Stimulated activated CD8-positive, alpha-beta memory T cell treated with anti-CD3 and anti-CD28 coated beads, Interleukin-7, amount 100 ng/mL, for 1 hour (primary cell): ENCODE measurements around the gene UMAD1.

ENCODE experiments used
- DNase-seq, 2 donors: peaks; one replicate each; pipeline ENCODE4 v3.0.0-alpha.2; 2020; ENCODE audit warnings: low read depth in 2 of 2

The UMAD1 gene

GRCh38 chr7:7921830-7922229, 281.3 kb downstream of the UMAD1 start:
- no peak for DNase-seq

- DNase-seq, result no peak
Observed at GRCh38 chr7:7922684-7923385, 282.3 kb downstream of the UMAD1 start.

- no peak for DNase-seq
Observed at GRCh38 chr7:7923818-7924217, 283.3 kb downstream of the UMAD1 start.

GRCh38 chr7:7924303-7924702, 283.8 kb downstream of the UMAD1 start:
- DNase-seq, result no peak
